Stimulated activated CD4-positive, alpha-beta T cell treated with anti-CD3 and anti-CD28 coated beads, Interleukin-2, amount 100 ng/mL, for 48 hours (primary cell): ENCODE data around the gene DAPK2.

Source experiments
- DNase-seq, 2 donors: peaks; one replicate each; pipeline ENCODE4 v3.0.0-alpha.2; 2020

DAPK2 gene

GRCh38 chr15:63939531-63940130 lies 106.7 kb downstream of the DAPK2 start:
- no peak for DNase-seq

GRCh38 chr15:63938486-63939061 lies 107.7 kb downstream of the DAPK2 start:
- DNase-seq: peak in 1 of 2 donors; percentile 12

- no peak for DNase-seq
These were observed 112.8 kb downstream of the DAPK2 start for GRCh38 chr15:63933522-63933921.

GRCh38 chr15:63931556-63931955 lies 114.7 kb downstream of the DAPK2 start:
- no peak for DNase-seq

GRCh38 chr15:63930034-63930433 lies 116.3 kb downstream of the DAPK2 start:
- DNase-seq: no peak

GRCh38 chr15:63928185-63928842 lies 118.0 kb downstream of the DAPK2 start:
- no peak for DNase-seq

GRCh38 chr15:63923993-63924950 lies 122.0 kb downstream of the DAPK2 start:
- no peak for DNase-seq

- DNase-seq: no peak
These were observed 123.4 kb downstream of the DAPK2 start for GRCh38 chr15:63922916-63923315.

GRCh38 chr15:63922261-63922904 lies 123.9 kb downstream of the DAPK2 start:
- DNase-seq: no peak

GRCh38 chr15:63920504-63921175 lies 125.6 kb downstream of the DAPK2 start:
- no peak for DNase-seq

- no peak for DNase-seq
These were observed 127.4 kb downstream of the DAPK2 start for GRCh38 chr15:63918901-63919348.

- no peak for DNase-seq
These were observed 128.0 kb downstream of the DAPK2 start for GRCh38 chr15:63918317-63918672.

GRCh38 chr15:63917588-63918316 lies 128.5 kb downstream of the DAPK2 start:
- no peak for DNase-seq

- no peak for DNase-seq
These were observed 130.2 kb downstream of the DAPK2 start for GRCh38 chr15:63915873-63916771.

GRCh38 chr15:63915209-63915872 lies 130.9 kb downstream of the DAPK2 start:
- DNase-seq: no peak

GRCh38 chr15:63913786-63914315 lies 132.4 kb downstream of the DAPK2 start:
- no peak for DNase-seq

GRCh38 chr15:63913336-63913735 lies 132.9 kb downstream of the DAPK2 start:
- DNase-seq: no peak

GRCh38 chr15:63912061-63912615 lies 134.1 kb downstream of the DAPK2 start:
- no peak for DNase-seq

- no peak for DNase-seq
These were observed 135.1 kb downstream of the DAPK2 start for GRCh38 chr15:63911160-63911559.
